ENCODE measurements around the gene HES2.
A peak's percentile ranks its signal among the peaks of the same experiment; 100 is the strongest.
"Not testable (repeated sequence)": the region's sequence is repeated elsewhere in the genome, so short reads cannot be mapped to it uniquely, and the experiment has no call there.

The HES2 gene

GRCh38 chr1:6454856-6455751 lies 35.4 kb upstream of the HES2 start:
- no peak for DNase-seq (ENCODE audit: low read depth)

DNA sequence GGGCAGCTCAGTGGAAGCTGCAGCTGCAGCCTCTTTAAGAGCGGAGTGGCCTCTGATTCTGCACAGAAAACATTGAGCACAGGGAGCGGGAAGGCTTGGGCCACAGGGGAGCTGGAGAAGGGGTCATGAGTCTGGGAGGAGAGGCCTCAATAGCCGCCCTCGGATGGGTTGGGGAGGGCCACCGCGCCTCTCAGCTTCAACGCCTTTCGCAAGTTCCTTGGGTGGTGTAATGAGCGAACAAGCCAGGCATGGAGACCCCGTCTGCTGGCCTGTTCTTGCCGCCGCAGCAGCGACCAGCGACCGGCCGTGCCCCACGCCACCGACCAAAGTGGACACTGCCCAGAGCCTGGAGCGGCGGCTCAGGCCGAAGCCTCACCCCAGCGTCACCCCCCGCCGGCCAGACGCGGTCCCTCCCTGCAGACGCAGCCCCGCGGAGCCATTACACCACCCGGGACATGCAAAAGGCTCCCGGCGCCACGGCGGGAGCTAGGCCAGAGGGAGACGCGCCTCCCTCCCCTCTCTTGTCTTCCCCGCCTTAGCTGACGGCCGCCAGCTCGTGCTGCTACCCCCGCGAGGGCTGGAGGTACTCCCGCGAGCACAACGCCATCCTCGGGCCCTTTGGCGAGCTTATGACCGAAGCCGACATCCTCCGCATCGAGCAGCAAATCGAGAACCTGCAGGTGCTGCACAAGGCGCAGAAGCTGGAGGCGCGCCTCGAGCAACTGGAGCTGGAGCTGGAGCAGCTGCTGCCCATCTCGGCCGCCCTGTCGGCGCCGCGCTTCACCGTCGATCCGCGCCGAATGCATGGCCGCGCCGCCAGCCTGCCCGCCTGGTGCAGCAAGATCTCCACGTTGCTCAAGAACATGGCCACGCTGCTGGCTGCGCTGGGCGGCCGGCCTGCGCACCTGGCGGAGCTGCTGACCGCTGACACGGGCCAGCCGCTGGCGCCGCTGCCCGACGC lies 34.5 kb upstream of the HES2 start:
- not testable (repeated sequence) for DNase-seq (ENCODE audit: low read depth)

DNA sequence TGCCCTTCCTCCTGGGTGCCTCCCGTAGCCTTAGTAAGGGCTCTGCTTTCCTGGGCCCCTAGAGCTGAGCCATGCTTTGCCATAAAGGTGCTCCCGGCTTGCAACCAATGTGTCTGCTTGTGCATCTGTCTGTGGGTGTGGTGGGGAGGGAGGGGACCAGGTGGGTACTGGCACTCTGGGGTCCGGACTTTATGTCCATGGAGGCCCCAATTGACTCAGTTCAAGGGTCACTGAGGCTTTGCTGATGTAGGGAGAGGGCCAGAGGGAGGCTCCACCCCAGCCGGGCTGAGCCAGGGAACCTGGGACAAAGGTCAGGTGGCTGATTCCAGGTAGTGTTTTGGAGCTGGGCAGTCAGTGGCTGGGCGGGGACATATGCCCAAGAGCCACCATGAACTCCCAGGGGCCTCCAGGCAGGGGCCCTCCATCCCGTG lies 31.2 kb upstream of the HES2 start:
- no peak for DNase-seq (ENCODE audit: low read depth)

GRCh38 chr1:6450486-6450885 lies 30.8 kb upstream of the HES2 start:
- not testable (repeated sequence) for DNase-seq (ENCODE audit: low read depth)

GRCh38 chr1:6450005-6450450 lies 30.3 kb upstream of the HES2 start:
- no peak for DNase-seq (ENCODE audit: low read depth)

DNA sequence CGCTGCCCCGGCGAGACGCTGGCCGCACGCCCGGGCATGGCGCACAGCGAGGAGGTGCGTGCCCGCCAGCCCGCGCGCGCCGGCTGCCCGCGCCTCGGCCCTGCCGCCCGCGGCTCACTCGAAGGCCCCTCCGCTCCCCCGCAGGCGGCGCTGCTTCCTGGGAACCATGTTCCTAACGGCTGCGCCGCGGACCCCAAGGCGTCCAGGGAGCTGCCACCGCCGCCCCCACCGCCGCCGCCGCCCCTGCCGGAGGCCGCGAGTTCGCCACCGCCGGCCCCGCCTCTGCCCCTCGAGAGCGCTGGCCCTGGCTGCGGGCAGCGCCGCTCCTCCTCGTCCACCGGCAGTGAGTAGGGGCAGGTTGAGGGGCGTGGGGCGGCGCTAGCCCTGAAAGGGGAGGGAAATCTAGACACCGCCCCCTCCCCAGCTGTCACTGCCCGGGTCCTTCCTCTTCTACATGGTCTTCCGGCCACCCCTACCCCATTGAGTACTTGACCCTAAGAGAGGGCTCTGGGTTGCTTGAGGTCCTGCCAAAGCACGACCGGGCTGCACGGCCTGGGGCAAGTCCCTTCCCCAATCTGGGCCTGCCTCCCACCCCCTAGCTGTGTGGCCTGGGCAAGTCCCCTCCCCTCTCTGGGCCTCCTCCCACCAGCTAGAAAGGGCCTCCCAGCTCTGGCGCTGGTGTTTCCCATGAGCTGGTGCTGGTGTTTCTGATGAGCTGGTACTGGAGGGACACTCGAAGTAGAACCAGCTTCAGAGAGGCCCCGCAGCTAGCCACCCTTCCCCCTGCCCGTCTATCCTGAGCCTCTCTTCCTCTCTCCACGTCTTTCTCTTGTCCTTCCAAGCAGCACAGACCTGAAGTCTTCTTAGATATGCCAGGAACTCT lies 29.3 kb upstream of the HES2 start:
- DNase-seq (ENCODE audit: low read depth) = no peak

DNA sequence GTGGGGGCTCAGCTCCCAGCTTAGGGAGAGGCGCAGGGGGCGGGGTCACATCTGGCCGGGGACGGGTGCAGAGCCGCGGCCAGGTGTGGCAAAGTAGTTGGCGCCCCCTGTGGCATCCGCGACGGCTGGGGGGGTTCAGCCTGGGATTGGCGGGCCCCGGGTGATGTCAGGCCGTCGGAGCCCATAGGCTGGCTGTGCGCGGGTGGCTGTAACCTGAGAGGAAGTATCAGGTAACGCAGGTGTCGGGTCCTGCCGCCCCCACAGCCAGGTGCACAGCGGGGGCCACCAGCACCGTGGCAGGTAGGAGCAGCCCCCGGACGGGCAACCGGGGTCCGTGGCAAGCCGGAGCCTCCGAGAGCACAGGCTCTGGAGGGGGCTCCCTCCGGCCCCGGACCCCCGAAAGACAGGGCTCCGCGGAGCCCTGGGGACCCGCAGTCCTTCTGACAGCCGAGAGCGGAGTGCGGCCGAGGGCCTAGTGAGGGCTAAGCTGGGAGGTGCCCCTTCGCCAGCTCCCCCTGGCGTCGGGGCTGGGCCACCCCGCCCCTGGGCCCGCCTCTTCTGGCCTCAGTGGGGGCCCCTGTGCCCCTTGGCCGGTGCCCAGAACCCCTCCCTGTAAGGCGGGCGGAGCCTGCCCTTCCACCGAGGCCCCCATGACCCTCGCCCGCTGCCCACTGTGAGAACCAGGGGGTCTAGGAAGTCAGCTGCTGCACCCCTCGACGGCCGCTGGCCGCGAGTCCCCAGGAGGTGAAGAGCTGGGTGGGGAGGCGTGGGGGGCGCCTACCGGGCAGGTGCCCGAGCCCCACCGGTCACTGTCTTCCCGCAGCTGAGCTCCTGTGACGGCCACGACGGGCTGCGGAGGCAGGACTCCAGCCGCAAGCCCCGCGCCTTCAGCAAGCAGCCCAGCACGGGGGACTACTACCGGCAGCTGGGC lies 28.4 kb upstream of the HES2 start:
- DNase-seq (ENCODE audit: low read depth) = no peak

DNA sequence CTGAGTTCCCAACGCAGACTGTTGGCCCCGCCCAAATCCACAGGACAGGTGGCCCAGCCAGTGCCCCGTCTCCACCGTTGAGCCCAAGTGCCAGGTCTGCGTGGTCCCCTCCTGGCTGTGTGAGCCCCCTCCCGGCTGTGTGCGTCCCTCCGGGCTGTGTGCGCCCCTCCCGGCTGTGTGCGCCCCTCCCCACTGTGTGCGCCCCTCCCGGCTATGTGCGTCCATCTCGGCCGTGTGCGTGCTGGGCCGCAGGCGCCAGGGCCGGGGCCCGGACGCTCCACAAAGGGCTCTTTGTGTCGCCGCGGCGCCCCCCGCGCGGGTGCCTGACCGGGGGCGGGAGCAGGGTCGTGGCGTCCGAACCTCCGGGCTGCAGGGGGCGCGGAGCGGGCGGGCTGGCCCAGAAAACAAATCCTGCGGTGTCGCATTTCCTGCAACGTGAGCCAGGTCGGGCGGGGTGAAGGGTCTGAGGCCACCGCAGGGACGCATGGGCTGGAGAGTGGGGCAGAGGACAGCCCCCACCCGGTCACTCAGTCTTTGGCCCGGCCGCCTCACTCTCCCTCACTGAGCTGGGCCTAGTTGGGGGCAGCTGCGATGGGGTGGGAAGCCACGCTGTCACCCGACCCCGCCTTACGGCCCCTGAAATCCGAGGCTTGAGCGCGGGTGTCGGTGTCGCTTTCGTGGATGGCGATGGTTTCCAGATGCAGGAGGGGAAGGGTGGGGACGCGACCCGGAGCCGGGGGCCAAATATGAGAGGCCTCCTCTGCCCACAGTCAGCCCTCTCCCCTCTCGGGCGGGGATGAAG lies 27.5 kb upstream of the HES2 start:
- no peak for DNase-seq (ENCODE audit: low read depth)

DNA sequence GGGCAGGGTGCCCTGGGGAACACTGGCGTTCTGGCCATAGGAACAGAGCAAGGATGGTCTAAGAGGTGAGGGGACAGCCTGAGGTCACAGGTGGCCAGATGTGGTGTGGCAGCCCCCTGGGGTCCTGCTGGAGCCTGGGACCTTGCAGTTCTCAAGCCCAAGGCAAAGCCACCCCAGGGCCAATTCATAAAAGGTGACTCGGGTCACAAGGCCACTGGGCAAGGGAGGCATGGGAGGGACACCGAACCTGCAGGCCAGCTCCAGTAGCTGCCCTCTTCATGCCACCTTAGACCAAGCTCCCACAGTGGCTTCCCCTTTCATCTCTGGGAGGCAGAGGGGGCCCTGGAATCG lies 26.9 kb upstream of the HES2 start:
- DNase-seq (ENCODE audit: low read depth) = no peak

- not testable (repeated sequence) for DNase-seq (ENCODE audit: low read depth)
These were observed 26.2 kb upstream of the HES2 start for GRCh38 chr1:6445929-6446328.

- no peak for DNase-seq (ENCODE audit: low read depth)
These were observed 25.5 kb upstream of the HES2 start for GRCh38 chr1:6445062-6445763.

DNA sequence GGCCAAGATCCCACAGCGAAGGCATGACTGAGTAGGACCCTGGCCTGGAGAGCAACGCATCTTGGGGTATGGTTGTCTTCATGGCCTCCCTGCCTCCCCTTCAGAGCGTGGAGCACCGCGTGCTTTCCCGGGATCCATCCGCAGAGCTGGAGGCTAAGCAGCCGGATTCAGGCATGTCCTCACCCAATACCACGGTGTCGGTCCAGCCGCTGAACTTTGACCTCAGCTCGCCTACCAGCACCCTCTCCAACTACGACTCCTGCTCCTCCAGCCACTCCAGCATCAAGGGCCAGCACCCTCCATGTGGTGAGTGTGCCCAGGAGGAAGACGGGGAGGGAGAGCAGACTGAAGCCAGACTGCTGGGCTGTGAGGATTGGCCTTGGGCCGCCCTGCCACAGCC lies 24.7 kb upstream of the HES2 start:
- no peak for DNase-seq (ENCODE audit: low read depth)

DNA sequence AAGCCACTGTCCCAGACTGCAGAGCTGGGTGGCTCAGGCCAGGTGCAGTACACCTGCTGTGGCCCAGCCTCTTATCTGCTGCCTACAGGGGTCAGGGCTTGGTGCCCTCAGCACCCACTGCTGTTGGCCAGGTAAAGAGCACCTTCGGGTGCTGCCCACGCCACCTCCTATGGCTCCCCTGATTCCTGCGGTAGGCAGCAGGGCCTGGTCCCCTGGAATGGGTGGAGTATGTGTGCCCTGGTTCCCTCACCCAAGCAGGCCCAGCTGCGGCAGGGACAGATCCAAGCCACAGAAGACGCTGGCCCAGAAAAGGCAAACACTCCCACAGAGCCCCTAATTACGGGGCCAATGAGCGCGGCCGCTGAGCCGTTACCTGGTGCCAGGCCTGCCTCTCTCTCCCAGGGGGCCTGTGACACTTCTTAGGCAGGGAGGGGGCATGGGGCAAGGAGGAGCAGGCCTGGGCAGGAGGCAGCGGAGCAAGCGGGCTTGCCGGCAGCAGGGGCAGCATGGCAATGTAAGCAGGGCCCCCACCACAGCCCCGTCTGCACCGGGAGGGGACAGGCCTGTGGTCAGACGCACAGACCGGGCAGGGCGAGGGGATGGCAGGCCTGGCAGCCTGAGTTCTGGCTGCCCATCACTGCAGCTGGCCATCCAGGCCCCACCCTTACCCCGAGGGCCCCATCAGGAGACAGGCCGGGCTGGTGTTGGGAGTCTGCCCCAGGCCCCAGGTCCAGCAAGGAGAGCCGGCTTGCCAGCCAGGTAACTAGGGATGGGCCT lies 23.8 kb upstream of the HES2 start:
- DNase-seq (ENCODE audit: low read depth) = no peak

GRCh38 chr1:6441586-6441985 lies 21.9 kb upstream of the HES2 start:
- DNase-seq (ENCODE audit: low read depth) = no peak

GRCh38 chr1:6440198-6441126 lies 20.7 kb upstream of the HES2 start:
- peak; percentile 60 for DNase-seq (ENCODE audit: low read depth)

DNA sequence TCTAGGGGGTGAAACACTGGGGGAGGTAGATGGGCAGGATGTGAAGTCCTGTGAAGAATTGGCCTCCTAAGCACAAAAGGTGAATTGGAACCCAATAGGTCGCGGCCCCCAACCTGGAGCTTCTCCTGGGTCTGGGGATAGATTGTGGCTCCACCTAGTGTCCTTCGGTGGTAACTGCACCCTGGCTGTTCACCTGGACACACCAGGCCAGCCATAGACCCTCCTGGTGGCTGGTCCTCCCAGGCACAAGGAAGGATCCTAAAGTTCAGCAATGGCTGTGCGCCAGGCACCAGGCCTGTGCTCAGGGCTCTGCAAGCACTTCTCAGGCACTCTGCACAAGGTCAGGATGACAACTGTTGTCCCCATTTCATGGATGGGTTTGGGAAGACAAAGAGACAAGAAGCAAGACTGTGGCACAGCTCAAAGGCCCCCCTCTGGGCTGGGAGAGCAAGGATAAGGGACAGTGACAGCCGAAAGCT lies 18.4 kb upstream of the HES2 start:
- DNase-seq (ENCODE audit: low read depth) = peak; percentile 51
